Colonic mucosa (tissue), 4 donors: ENCODE data around the gene CCAR1. TPM values are rescaled to one million over a fixed set of nuclear protein-coding genes. Genes with fewer than 3 reads are reported as not detected.
"Not testable (repeated sequence)": the region's sequence is repeated elsewhere in the genome, so short reads cannot be mapped to it uniquely, and the experiment has no call there.

Experiments used
- DNase-seq: peaks from one replicate; pipeline ENCODE4 v3.0.0-alpha.2; 2020
- H3K27ac ChIP-seq: fragments of 200-600 bp; one replicate; pipeline ENCODE4 v1.8.0; 2021
- H3K27me3 ChIP-seq: fragments of 200-600 bp; one replicate; pipeline ENCODE4 v1.8.0; 2021
- H3K36me3 ChIP-seq: fragments of 200-600 bp; one replicate; pipeline ENCODE4 v1.8.0; 2021
- H3K4me1 ChIP-seq: fragments of 200-600 bp; one replicate; pipeline ENCODE4 v1.8.0; 2021; ENCODE audit warnings: mild to moderate bottlenecking
- H3K4me3 ChIP-seq: fragments of 200-600 bp; one replicate; pipeline ENCODE4 v1.8.0; 2021
- H3K9ac ChIP-seq, 2 donors: one replicate each; pipeline ENCODE4 v1.7.0; 2013; ENCODE audit warnings: control low read depth in 2 of 2, low read depth in 2 of 2, low read length in 2 of 2
- H3K9me3 ChIP-seq: fragments of 200-600 bp; one replicate; pipeline ENCODE4 v1.8.0; 2021
- intact Hi-C: fragments of 100-400 bp; cut with DNase I; formaldehyde crosslinking; loops from one replicate; pipeline ENCODE4 v1.14.1; 2022
- total RNA-seq, 2 donors: library from RNA; stranded (reverse); fragmentation: NEBNext Ultra II Directional in 1 of 2; extraction: Animal tissue kit (Norgen Biotek cat#: 25700) in 1 of 2; gene quantifications; one replicate each; pipeline ENCODE4 v1.2.1, GENCODE V29; 2021
- TF ChIP-seq, protein P1 (sequence below): fragments of 200-600 bp; IDR thresholded peaks from one replicate; pipeline ENCODE4 v1.8.0; 2022; ENCODE audit warnings: antibody characterized with exemption, mild to moderate bottlenecking
- donor health status: healthy.
- donor health status: DM: no; HTN: no; CAD: no.
- donor health status: DM: no; HTN: no; CAD: no.

CCAR1 gene
- total RNA-seq, 2 donors from 2014 or later = 46.5 to 62.8 TPM

DNA sequence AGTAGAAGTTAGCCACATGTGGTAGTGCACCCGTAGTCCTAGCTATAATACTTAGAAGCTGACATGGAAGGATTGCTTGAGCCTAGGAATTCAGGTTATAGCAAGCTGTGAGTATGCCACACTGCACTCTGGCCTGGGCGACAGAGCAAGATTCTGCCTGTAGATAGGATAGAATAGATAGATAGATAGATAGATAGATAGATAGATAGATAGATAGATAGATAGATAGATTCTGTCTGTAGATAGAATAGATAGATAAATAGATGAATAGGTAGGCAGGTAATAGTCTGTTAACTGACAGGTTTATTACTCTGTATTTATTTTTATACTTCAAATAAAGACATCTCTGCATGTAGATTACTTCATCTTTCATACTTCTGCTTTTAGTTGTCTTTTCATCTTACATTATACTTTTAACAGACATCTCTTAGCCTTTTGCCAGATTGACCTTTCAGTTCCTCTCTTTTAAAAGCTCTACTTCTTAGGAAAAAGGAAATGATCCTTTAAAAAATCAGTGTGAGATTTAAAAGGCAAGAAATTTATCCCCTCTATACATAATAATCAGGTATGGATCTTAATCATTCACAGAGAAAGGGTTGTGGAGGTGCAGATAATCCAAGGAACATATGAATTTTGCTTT lies 31.8 kb downstream of the CCAR1 start:
- Histone ChIP-seq H3K36me3 (peaks cover 17% of the 10 kb centered on the region), H3K9me3 (no peaks in the 10 kb centered on the region), H3K4me3 (no peak overlapping the region), H3K27ac (no peak overlapping the region), H3K9ac (no peak overlapping the region), H3K27me3 (no peaks in the 10 kb centered on the region), H3K4me1 (no peaks in the 10 kb centered on the region)
- no peak for DNase-seq
- TF ChIP-seq, protein P1, sequence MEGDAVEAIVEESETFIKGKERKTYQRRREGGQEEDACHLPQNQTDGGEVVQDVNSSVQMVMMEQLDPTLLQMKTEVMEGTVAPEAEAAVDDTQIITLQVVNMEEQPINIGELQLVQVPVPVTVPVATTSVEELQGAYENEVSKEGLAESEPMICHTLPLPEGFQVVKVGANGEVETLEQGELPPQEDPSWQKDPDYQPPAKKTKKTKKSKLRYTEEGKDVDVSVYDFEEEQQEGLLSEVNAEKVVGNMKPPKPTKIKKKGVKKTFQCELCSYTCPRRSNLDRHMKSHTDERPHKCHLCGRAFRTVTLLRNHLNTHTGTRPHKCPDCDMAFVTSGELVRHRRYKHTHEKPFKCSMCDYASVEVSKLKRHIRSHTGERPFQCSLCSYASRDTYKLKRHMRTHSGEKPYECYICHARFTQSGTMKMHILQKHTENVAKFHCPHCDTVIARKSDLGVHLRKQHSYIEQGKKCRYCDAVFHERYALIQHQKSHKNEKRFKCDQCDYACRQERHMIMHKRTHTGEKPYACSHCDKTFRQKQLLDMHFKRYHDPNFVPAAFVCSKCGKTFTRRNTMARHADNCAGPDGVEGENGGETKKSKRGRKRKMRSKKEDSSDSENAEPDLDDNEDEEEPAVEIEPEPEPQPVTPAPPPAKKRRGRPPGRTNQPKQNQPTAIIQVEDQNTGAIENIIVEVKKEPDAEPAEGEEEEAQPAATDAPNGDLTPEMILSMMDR = no peak
- intact Hi-C loops = no loop called here

DNA sequence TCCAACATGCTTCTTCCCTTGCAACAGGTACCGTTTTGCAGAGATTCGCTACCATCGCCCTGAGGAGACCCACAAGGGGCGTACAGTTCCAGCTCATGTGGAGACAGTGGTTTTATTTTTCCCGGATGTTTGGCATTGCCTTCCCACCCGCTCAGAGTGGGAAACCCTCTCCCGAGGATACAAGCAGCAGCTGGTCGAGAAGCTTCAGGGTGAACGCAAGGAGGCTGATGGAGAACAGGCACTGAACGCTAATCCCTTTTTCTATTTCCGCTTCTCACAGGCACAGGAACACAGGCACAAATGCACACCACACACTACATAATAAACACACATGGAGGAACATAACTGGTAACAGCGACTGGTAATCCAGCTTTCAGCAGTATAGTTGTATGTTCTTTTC lies 35.2 kb downstream of the CCAR1 start:
- Histone ChIP-seq H3K9me3 (no peaks in the 10 kb centered on the region), H3K27me3 (no peaks in the 10 kb centered on the region), H3K36me3 (peaks cover 37% of the 10 kb centered on the region), H3K27ac (no peak overlapping the region), H3K4me1 (no peaks in the 10 kb centered on the region), H3K9ac (no peak overlapping the region), H3K4me3 (no peak overlapping the region)
- intact Hi-C loops = no loop called here
- DNase-seq = no peak
- TF ChIP-seq, protein P1 = no peak

DNA sequence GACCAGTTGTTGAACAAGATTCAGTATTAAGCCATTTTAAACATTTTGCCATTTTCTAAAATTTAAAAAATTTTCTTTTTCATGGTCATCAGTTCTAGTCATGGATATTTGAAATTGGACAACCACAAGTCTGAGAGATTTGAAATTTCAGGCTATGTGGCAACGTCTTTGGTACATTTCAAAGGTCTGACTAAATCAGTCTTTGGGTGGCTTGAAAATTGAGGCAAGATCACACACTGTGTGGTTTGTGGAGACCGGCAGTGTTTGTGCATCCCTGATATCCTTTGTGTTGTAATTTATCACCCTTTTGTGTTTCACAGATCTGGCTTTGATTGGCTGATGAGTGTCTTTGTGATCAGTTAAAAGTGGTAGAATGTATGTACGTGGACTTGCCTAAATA lies 35.7 kb downstream of the CCAR1 start:
- Histone ChIP-seq H3K36me3 (peaks cover 35% of the 10 kb centered on the region), H3K27ac (no peak overlapping the region), H3K27me3 (no peaks in the 10 kb centered on the region), H3K9ac (no peak overlapping the region), H3K9me3 (no peaks in the 10 kb centered on the region), H3K4me3 (no peak overlapping the region), H3K4me1 (no peaks in the 10 kb centered on the region)
- intact Hi-C loops = no loop called here
- TF ChIP-seq, protein P1 = no peak
- no peak for DNase-seq

DNA sequence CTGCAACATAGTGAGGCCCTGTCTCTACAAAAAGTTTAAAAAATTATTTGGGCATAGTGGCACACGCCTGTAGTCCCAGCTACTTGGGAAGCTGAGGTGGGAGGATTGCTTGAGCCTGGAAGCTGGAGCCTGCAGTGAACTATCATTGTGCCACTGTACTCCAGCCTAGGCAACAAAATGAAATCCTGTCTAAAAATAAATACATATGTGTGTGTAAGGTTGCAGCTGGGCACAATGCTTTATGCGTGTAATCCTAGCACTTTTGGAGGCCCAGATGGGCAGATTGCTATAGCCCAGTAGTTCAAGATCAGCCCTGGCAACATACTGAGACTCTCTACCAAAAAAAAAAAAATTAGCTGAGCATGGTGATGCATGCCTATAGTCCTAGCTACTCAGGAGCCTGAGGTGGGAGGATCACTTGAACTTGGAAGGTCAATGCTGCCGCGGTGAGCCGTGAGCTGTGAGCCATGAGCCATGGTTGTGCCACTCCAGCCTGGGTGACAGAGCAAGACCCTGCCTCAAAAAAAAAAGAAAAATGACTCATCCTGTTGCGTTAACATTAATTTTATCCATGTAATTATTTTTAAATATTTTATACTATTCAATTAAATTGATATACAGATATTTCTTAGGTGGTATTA lies 38.3 kb downstream of the CCAR1 start:
- intact Hi-C loops = no loop called here
- H3K36me3 ChIP-seq = peaks cover 23% of the 10 kb centered on the region
- no peak overlapping the region for H3K4me3 ChIP-seq
- DNase-seq = no peak
- TF ChIP-seq, protein P1 = no peak
- H3K27me3 ChIP-seq = no peaks in the 10 kb centered on the region
- H3K27ac ChIP-seq = no peak overlapping the region
- H3K4me1 ChIP-seq = no peaks in the 10 kb centered on the region
- H3K9ac ChIP-seq = no peak overlapping the region
- no peaks in the 10 kb centered on the region for H3K9me3 ChIP-seq

DNA sequence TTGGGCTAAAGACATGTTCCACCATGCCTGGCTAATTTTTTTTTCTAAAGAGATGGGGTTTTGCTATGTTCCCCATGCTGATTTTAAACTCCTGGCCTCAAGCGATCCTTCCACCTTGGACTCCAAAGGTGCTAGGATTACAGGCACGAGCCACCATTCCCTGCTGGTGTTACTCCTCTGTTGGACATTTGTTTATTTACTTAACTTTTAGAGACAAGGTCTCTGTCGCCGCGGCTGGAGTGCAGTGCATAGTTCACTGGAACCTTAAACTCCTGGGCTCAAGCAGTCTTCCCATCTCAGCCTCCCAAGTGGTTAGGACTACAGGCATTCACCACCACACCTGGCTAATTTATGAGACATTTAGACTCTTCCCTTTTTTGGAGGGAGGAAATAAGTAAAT lies 38.9 kb downstream of the CCAR1 start:
- TF ChIP-seq, protein P1 = no peak
- H3K9ac ChIP-seq = no peak overlapping the region
- H3K36me3 ChIP-seq = peaks cover 27% of the 10 kb centered on the region
- intact Hi-C loops = no loop called here
- no peaks in the 10 kb centered on the region for H3K9me3 ChIP-seq
- DNase-seq = no peak
- H3K27me3 ChIP-seq = no peaks in the 10 kb centered on the region
- H3K4me3 ChIP-seq = no peak overlapping the region
- H3K4me1 ChIP-seq = no peaks in the 10 kb centered on the region
- H3K27ac ChIP-seq = no peak overlapping the region

DNA sequence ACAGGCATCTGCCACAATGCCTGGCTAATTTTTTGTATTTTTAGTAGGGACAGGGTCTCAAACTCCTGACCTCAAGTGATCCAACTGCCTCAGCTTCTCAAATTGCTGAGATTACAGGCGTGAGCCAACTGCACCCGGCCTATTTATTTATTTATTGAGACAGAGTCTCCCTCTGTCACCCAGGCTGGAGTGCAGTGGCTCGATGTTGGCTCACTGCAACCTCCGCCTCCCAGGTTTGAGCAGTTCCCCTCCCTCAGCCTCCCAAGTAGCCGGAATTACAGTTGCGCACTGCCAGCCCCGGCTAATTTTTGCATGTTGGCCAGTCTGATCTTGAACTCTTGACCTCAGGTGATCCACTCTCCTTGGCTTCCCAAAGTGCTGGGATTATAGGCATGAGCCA lies 46.4 kb downstream of the CCAR1 start:
- H3K9ac ChIP-seq, intact Hi-C loops, H3K27me3 ChIP-seq, H3K9me3 ChIP-seq, DNase-seq, H3K4me3 ChIP-seq, H3K4me1 ChIP-seq, H3K27ac ChIP-seq: not testable (repeated sequence)
- peaks cover 29% of the 10 kb centered on the region for H3K36me3 ChIP-seq
